CD4-positive, alpha-beta T cell treated with Interleukin-12 subunit alpha and Interleukin-12 subunit beta, for 1 hour (primary cell): Measurements from ENCODE around the gene SEC22A.
"Not testable (repeated sequence)": the region's sequence is repeated elsewhere in the genome, so short reads cannot be mapped to it uniquely, and the experiment has no call there.

Experiments used
- DNase-seq: peaks from one replicate; pipeline ENCODE4 v3.0.0-alpha.2; 2020

Gene SEC22A

GRCh38 chr3:123186695-123187094 is 15.0 kb upstream of the SEC22A start:
- DNase-seq, result no peak

GRCh38 chr3:123188058-123188457 is 13.7 kb upstream of the SEC22A start:
- DNase-seq, result no peak

- no peak for DNase-seq
Observed at GRCh38 chr3:123193448-123194101, 8.2 kb upstream of the SEC22A start.

DNA sequence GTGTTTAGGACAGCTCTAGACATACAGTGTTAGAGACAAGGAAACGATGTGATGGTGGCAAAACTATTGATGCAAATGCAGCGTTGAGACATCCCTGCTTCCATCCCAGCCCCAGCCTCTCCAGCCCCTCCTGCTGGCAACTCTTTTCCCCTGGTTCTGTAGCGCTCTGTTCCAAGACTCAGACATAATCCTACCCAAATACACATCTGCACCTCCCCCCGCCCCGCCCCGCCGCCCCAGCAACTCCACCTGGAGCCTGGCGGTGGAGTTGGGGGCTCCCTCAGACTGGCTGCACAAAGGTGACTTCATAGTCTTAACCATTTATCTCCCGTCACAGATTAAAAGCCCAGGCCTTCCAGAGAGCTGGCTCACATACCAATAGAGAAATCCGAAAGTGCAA is 7.2 kb upstream of the SEC22A start:
- DNase-seq, result no peak

- no peak for DNase-seq
Observed at GRCh38 chr3:123198372-123198771, 3.4 kb upstream of the SEC22A start.

DNA sequence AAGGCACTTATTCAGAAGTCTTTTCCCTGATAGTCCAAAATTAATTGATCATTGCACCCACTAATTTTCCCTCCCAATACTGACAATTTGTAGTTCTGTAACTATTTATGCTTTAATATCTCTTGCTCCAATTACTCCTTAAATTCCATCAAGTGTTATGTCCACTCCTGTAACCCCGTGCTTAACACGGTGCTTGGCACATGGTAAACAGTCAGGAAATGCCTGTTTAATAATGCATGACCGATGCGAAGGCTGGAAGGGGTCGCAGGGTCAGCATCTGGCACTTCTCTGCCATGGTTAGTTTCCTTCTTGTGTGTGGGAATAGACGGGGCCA is 553 bp upstream of the SEC22A start:
- no peak for DNase-seq

DNA sequence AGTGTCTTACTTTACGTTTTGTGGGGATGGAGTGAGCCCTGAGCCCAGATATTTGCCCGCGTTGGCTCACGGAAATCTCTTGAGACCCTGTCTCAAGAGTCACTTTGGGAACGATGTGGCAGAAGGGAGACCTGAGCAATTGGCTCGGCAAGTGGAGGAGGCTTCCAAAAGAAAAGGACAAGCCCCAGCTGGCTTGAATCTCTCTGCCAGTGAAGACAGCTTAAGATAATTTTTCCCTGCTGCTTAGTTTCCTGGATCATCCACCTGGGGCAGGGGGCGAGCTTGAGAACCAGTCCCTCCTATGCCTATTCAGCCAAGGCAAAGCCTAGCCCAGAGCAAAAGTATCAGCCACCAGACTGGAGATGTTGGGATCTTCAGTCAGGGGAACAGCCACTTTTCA is 708 bp downstream of the SEC22A start:
- DNase-seq, result peak; percentile 5

- no peak for DNase-seq
Observed at GRCh38 chr3:123218990-123219389, 17.2 kb downstream of the SEC22A start.

DNA sequence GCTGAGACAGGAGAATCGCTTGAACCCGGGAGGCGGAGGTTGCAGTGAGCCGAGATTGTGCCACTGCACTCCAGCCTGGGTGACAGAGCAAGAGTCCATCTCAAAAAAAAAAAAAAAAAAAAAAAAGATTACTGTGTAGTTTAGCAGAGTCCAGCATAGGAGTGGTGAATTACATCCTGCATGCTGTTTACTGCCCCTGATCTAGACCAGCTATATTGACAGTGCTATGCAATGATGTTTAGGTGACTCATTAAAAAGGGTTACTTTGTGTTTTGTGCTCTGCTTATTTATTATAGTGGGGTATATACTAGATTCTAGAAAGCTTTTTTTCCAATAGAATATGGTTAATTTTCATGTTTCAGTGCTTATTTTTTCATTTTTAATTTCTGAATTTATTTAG is 19.6 kb downstream of the SEC22A start:
- not testable (repeated sequence) for DNase-seq

GRCh38 chr3:123225016-123225415 is 23.3 kb downstream of the SEC22A start:
- DNase-seq, result no peak

DNA sequence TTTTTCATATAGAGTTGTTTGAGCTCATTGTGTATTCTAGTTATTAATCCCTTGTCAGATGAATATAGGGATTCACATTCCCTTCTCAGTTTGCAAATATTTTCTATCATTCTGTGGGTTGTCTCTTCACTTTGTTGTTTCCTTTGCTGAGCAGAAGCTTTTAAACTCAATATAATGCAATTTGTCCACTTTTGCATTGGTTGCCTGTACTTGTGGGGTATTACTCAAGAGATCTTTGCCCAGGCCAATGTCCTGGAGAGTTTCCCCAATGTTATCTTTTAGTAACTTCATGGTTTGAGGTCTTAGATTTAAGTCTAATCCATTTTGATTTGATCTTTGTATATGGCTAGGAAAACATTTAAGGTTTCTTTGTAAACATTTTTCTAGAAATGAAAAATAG is 24.8 kb downstream of the SEC22A start:
- DNase-seq, result no peak

GRCh38 chr3:123229145-123229544 is 27.4 kb downstream of the SEC22A start:
- no peak for DNase-seq

DNA sequence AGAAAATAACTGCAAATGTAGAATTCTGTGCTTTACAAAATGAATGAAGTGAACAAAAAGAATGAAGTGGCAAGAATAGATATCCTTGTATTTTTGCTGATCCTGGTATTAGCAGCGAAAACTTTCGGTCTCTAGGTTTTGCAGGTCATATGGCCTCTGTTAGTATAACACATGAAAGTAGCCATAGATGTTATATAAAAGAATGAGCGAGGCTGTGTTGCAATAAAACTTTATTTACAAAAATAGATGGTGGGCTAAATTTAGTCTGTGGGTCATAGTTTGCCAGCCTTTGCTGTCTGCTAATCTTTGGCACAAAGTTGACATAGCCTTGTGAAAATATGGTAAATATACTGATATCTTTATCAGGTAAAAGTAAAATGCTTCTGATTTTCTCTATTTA is 35.2 kb downstream of the SEC22A start:
- no peak for DNase-seq

GRCh38 chr3:123239186-123239585 is 37.4 kb downstream of the SEC22A start:
- DNase-seq, result not testable (repeated sequence)

DNA sequence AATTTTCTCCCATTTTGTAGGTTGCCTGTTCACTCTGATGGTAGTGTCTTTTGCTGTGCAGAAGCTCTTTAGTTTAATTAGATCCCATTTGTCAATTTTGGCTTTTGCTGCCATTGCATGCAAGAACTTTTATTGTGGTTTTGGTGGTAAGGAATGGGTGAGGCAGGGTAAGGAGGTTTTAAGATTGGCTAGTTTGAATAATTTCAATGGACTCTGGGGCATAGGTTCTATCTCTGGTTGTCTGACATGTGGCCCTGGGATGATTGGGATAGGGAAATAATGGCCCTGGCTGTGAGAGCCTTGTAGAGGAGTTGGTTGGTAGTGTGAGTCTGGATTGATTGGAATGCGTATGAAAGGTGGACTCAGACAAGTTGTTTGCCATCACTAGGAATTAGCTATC is 38.0 kb downstream of the SEC22A start:
- no peak for DNase-seq

DNA sequence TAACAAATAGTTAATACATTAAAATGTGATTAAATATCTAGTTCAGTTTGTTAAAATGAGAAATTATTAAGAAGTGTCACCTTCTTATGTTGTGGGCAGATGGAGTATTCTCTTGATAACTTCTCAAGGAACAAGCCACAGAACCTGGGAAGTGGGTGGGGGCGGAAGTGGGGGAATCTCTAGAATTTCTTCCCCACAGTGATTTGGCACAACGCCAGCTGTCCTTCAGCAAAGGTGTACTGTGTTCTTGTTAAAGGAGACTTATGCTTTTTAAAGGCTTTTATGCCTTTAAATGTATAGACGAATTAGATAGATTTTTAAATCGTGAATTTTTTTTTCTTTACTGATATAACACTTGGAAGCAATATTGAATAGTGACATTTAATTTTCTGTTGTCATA is 42.4 kb downstream of the SEC22A start:
- DNase-seq, result peak; percentile 26

GRCh38 chr3:123246866-123247265 is 45.1 kb downstream of the SEC22A start:
- no peak for DNase-seq

DNA sequence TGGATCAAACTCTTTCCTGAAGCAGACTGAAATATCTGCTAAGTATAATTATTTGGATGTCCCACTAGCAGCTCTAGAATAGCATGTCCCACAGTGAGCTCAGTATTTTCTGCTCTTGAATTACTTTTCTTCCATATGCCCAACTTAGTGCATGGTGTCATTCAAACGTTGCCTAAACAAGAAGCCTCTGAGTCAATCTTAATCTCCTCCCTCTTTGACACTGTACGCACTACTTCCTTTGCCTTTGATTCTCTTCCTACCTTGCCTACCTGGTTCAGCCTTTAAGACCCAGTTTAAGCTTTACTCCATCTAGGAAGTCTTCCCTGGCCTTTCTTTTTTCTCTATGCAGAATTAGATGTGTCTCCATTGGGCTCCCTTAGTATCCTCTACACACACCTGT is 54.5 kb downstream of the SEC22A start:
- no peak for DNase-seq

DNA sequence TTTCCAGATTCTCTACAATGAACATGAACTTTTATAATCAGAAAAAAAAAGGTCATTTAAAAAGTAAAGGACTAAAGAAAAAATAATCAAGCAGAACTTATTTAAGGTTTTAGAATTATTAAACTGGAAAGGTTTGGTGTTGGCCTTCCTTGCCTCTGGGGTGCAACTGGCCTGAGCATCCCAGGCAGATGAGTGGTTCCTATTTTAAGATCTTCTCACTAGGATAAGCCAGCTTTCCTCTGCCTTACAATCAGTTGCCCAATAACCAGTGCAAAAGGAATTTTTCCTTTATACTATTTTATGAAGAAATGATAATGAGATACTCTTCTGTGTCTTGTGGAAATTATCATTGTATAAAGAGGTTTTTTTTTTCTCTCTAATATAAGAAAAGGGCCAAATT is 56.6 kb downstream of the SEC22A start:
- DNase-seq, result no peak

DNA sequence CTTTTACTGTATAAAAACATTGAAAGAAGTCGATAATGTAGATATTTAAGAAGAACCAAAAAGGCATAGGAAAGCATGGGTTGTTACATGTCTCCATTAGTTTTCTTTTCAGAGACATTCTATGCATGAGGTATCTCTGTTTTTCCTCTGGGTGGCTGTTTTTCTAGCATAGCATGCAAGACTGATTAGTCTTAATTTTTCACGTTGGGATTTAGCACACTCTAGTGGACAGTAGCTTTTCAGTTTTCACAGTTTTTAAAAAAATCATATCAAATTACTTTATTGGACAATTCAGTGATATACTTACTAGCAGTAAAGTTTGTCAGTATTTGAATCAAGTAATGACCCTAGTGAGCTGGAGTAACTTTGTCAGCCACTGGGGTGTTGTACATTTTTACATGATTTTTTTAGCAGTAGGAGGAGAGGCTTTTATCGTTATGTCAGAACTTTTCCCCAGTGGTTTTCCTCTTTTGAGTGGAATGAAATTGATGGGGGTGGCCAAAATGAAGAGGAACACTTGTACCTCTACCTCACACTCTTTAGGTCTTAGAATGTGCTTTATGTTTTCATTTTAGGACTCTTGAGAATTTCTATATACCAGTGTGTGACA is 57.2 kb downstream of the SEC22A start:
- peak; percentile 28 for DNase-seq

DNA sequence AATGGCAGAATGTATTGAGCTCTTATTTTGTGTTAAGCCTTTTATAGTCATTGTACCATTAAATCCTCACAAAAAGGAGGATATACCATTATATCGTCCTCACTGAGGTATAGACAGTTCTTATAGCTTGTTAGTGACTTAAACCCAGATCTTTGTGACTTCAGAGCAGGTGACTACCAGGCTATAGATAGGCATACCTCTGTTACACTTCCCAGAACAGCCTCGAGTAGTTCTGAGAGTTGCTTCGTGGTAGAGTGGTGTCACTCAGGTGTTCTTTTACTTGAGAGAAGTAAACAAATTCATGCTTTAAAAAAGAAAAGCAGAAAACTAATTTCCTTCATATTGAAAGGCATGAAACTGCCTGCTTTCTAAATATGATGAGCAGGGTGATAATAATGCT is 59.9 kb downstream of the SEC22A start:
- no peak for DNase-seq

DNA sequence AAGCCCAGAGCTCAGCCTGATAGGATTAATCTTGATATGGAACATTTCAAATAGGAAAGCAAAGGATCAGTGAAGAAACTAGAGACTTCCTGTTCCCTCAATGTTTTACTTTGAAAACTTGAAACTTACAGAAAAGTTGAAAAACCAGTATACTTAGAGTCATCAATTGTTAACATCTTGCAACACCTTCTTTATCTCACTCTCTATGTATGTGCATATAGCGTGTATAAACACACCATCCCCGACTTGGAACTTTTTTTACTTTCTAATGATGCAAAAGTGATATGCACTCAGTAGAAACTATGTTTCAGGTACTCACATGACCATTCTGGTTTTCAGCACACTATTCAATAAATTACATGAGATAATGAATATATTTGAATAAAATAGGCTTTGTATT is 60.5 kb downstream of the SEC22A start:
- no peak for DNase-seq

GRCh38 chr3:123262868-123263267 is 61.1 kb downstream of the SEC22A start:
- no peak for DNase-seq

DNA sequence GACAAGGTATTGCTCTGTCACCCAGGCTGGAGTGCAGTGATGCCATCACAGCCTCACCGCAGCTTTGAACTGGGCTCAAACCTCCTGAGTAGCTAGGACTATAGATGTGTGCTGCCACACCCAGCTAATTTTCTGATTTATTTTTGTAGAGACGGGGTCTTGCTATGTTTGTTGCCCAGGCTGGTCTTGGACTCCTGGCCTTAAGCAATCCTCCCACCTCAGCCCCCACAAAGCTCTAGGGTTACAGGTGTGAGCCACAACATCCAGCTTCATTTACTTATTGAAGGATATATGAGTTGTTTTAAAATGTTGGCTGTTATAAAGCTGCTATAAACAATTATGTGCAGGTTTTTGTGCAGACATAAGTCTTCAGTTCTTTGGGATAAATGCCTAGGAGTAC is 62.2 kb downstream of the SEC22A start:
- no peak for DNase-seq

- DNase-seq, result no peak
Observed at GRCh38 chr3:123267821-123268220, 66.1 kb downstream of the SEC22A start.
